ENCODE results near the gene UQCRH. TPM values are rescaled to one million over a fixed set of nuclear protein-coding genes. Genes with fewer than 3 reads are reported as not detected.
A peak's percentile ranks its signal among the peaks of the same experiment; 100 is the strongest.

UQCRH gene
- total RNA-seq, 1 donor from 2014 or later = 228 TPM

DNA sequence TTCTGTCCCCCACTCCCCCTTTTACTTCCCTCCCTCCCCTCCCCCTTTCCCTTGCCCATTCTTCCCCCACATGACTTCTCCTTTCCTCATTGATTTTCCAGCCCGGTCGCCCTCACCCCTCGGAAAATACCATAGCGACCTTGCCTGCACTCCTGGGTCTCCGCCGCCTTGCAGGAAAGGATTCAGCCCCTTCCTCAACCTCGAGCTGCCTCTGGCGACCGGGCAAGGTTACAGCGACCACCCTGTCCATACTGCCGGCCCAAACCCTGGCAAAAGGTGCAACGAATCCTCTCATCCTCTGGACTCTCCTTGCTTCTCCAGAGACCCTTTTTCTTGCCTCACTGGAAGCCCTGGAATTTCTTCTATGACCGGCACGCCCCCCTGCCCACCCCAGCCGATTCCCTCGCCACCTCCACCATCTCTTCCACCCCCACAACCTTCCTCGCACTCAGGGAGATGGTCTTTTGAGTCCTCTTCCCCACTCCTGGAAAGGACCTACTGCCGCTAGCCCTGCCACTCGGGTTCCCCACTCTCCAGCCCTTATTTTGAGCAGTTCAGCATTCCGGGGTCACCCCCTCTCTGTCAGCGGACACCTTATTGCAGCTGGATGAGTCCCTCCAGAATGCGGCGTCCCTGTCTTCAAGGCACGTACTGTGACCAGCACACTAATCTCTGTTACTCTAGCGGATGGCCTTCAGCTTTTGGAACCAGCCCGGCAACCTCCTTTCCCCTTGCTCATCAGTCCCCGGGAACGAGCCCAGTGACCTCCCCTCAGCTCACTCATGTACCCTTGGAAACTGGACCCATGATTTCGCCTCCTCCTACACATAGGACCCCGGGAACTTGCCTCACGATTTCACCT is 38.0 kb downstream of the UQCRH start:
- peaks cover 32% of the 10 kb centered on the region for H3K4me1 Mint-ChIP-seq (ENCODE audit: unreplicated experiment)
- peak overlapping the region; percentile 99 for H3K4me3 Mint-ChIP-seq (ENCODE audit: unreplicated experiment)
- H3K36me3 Mint-ChIP-seq (ENCODE audit: unreplicated experiment) = peaks cover 13% of the 10 kb centered on the region
- no peaks in the 10 kb centered on the region for H3K9me3 Mint-ChIP-seq (ENCODE audit: unreplicated experiment)
- DNase-seq (ENCODE audit: extremely low spot score, unreplicated experiment) = no peak
- TF ChIP-seq CTCF (IDR thresholded peaks at IDR 0.05) = no peak
- no peaks in the 10 kb centered on the region for H3K27me3 Mint-ChIP-seq (ENCODE audit: unreplicated experiment)
- H3K27ac Mint-ChIP-seq (ENCODE audit: unreplicated experiment) = peak overlapping the region; percentile 100

- Mint-ChIP-seq H3K9me3 (ENCODE audit: unreplicated experiment) (no peaks in the 10 kb centered on the region), H3K4me3 (ENCODE audit: unreplicated experiment) (peak overlapping the region; percentile 99), H3K36me3 (ENCODE audit: unreplicated experiment) (peaks cover 19% of the 10 kb centered on the region), H3K4me1 (ENCODE audit: unreplicated experiment) (peaks cover 32% of the 10 kb centered on the region), H3K27me3 (ENCODE audit: unreplicated experiment) (no peaks in the 10 kb centered on the region), H3K27ac (ENCODE audit: unreplicated experiment) (peak overlapping the region; percentile 100)
- DNase-seq (ENCODE audit: extremely low spot score, unreplicated experiment) = no peak
- peak; percentile 26 for TF ChIP-seq CTCF (IDR thresholded peaks at IDR 0.05)
These were observed 38.7 kb downstream of the UQCRH start for GRCh38 chr1:46342084-46342656.

- Mint-ChIP-seq H3K27ac (ENCODE audit: unreplicated experiment) (peak overlapping the region; percentile 20), H3K9me3 (ENCODE audit: unreplicated experiment) (no peaks in the 10 kb centered on the region), H3K4me3 (ENCODE audit: unreplicated experiment) (peak overlapping the region; percentile 99), H3K4me1 (ENCODE audit: unreplicated experiment) (peaks cover 32% of the 10 kb centered on the region), H3K36me3 (ENCODE audit: unreplicated experiment) (peaks cover 24% of the 10 kb centered on the region), H3K27me3 (ENCODE audit: unreplicated experiment) (no peaks in the 10 kb centered on the region)
- no peak for TF ChIP-seq CTCF (IDR thresholded peaks at IDR 0.05)
- no peak for DNase-seq (ENCODE audit: extremely low spot score, unreplicated experiment)
These were observed 39.3 kb downstream of the UQCRH start for GRCh38 chr1:46342677-46343350.

DNA sequence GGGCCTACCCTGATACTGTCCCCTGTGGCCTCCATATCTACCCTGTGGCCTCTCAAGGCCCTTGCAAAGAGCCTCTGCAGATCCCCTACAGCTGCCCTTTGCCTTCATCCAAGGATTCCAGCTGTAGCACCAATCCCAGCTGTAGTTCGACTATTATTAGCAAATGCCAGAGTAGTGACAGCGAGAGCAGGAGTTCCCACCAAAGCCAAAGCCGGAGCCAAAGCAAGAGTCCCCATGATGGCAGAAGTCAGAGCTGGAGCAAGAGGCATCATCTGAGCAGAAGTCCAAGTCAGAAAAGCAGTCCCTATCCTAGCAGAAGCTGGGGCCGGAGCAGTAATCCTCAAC is 39.8 kb downstream of the UQCRH start:
- Mint-ChIP-seq H3K27ac (ENCODE audit: unreplicated experiment) (no peak overlapping the region), H3K4me3 (ENCODE audit: unreplicated experiment) (no peak overlapping the region), H3K36me3 (ENCODE audit: unreplicated experiment) (peaks cover 27% of the 10 kb centered on the region)

More for the DNA sequence above, 39.8 kb downstream of the UQCRH start:
- no peak for DNase-seq (ENCODE audit: extremely low spot score, unreplicated experiment)
- H3K9me3 Mint-ChIP-seq (ENCODE audit: unreplicated experiment) = no peaks in the 10 kb centered on the region
- no peaks in the 10 kb centered on the region for H3K27me3 Mint-ChIP-seq (ENCODE audit: unreplicated experiment)
- peaks cover 36% of the 10 kb centered on the region for H3K4me1 Mint-ChIP-seq (ENCODE audit: unreplicated experiment)
- no peak for TF ChIP-seq CTCF (IDR thresholded peaks at IDR 0.05)

Measured in osteocyte (in vitro differentiated cells).